ENCODE data around the gene MEOX1. TPM values are rescaled to one million over a fixed set of nuclear protein-coding genes. Genes with fewer than 3 reads are reported as not detected.

The MEOX1 gene
- total RNA-seq, 1 experiment from 2014 or later = not detected

GRCh38 chr17:43599046-43599395 lies 62.7 kb downstream of the MEOX1 start:
- H3K27ac Mint-ChIP-seq = no peak overlapping the region
- H3K9me3 Mint-ChIP-seq = peaks cover 2% of the 10 kb centered on the region
- H3K4me3 Mint-ChIP-seq = no peak overlapping the region
- peak; percentile 73 for ATAC-seq
- CTCF ChIA-PET = interaction anchor here (0.6 kb wide), 1 partner anchor 54 kb away, joined by 3 read pairs; no protein-coding TSS in a partner anchor
- TF ChIP-seq HMGXB4 (CRISPR knock-in tag; IDR thresholded peaks at IDR 0.05) (no peak), ZNF416 (CRISPR knock-in tag; IDR thresholded peaks at IDR 0.05) (no peak), RELA (CRISPR knock-in tag; IDR thresholded peaks at IDR 0.05; ENCODE audit: borderline replicate concordance) (no peak), SMAD3 (CRISPR knock-in tag; IDR thresholded peaks at IDR 0.05; ENCODE audit: borderline replicate concordance) (no peak), ATF2 (CRISPR knock-in tag; IDR thresholded peaks at IDR 0.05; ENCODE audit: borderline replicate concordance, low read depth) (no peak), JUN (CRISPR knock-in tag; IDR thresholded peaks at IDR 0.05) (no peak), ARID4B (CRISPR knock-in tag; IDR thresholded peaks at IDR 0.05; ENCODE audit: borderline replicate concordance) (no peak), PRDM15 (CRISPR knock-in tag; IDR thresholded peaks at IDR 0.05) (no peak), FOXK1 (CRISPR knock-in tag; IDR thresholded peaks at IDR 0.05) (no peak), NR3C1 (CRISPR knock-in tag; conservative IDR thresholded peaks at IDR 0.05; ENCODE audit: low read depth) (no peak), EMX1 (CRISPR knock-in tag; IDR thresholded peaks at IDR 0.05) (no peak)
- H3K4me1 Mint-ChIP-seq = peaks cover 11% of the 10 kb centered on the region
- H3K36me3 Mint-ChIP-seq = peaks cover 3% of the 10 kb centered on the region; the same call in 1 of the 2 replicates
- POLR2A ChIA-PET = no interaction called here
- no peak for DNase-seq (ENCODE audit: low spot score)
- H3K27me3 Mint-ChIP-seq (ENCODE audit: low read depth) = peaks cover 7% of the 10 kb centered on the region; the same call in 1 of the 2 replicates

GRCh38 chr17:43598357-43599045 lies 63.2 kb downstream of the MEOX1 start:
- ChIA-PET POLR2A (interaction anchor here (1.0 kb wide), 1 partner anchor 68 kb away, joined by 3 read pairs; no protein-coding TSS in a partner anchor), CTCF (no interaction called here)
- Mint-ChIP-seq H3K4me1 (peaks cover 13% of the 10 kb centered on the region), H3K9me3 (no peaks in the 10 kb centered on the region; the same call in 1 of the 2 replicates), H3K27me3 (ENCODE audit: low read depth) (peaks cover 7% of the 10 kb centered on the region; the same call in 1 of the 2 replicates), H3K4me3 (no peak overlapping the region), H3K36me3 (peaks cover 3% of the 10 kb centered on the region; the same call in 1 of the 2 replicates), H3K27ac (no peak overlapping the region)
- DNase-seq (ENCODE audit: low spot score) (no peak), ATAC-seq (no peak)
- TF ChIP-seq ARID4B (CRISPR knock-in tag; IDR thresholded peaks at IDR 0.05; ENCODE audit: borderline replicate concordance) (no peak), GTF2I (CRISPR knock-in tag; conservative IDR thresholded peaks at IDR 0.05) (0 out of 2 replicates have a peak, but pooled peaks have one; percentile 31)
